ENCODE measurements around the gene NGF. TPM values are rescaled to one million over a fixed set of nuclear protein-coding genes. Genes with fewer than 3 reads are reported as not detected.
A peak's percentile ranks its signal among the peaks of the same experiment; 100 is the strongest.

NGF gene
- total RNA-seq, 2 donors from 2014 or later = 0.25 to 0.64 TPM

- intact Hi-C loops (cut with DNase I, micrococcal nuclease) = no loop called here
- no peak for DNase-seq
- no peak for ATAC-seq
Observed at GRCh38 chr1:115289940-115290339, 48.1 kb downstream of the NGF start.

DNA sequence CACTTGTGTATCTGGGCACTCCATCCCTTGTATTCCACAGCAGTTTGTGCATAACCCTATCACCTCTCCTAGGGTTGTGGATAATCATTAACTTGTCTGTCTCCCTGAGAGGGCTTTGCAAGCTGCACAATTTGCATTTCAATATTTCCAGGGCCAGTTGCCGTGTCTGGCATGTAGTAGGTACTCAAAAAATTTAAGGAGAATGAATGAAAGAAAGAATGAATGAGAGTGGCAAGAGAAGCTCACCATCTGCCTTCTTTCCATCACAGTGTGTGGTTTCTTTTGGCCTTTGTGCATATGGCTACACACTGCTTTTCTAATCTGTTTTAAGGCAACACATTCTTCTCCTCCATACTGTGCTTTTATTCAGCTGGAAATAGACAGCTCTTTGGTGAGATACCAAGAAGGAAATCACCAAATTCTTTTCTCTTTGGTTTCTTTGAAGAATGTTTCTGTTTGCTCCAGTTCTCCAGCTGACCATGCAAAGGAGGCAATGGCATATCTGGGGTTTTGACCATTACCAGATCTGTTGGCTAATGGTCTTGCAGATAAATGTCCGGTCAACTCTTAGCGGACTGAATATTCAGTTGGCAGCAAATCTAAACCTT is 49.4 kb downstream of the NGF start:
- ATAC-seq = no peak
- intact Hi-C loops (cut with DNase I, micrococcal nuclease) = no loop called here
- no peak for DNase-seq

- ATAC-seq (no peak), DNase-seq (no peak)
- intact Hi-C loops (cut with DNase I, micrococcal nuclease) = no loop called here
Observed at GRCh38 chr1:115286431-115287205, 51.4 kb downstream of the NGF start.

DNA sequence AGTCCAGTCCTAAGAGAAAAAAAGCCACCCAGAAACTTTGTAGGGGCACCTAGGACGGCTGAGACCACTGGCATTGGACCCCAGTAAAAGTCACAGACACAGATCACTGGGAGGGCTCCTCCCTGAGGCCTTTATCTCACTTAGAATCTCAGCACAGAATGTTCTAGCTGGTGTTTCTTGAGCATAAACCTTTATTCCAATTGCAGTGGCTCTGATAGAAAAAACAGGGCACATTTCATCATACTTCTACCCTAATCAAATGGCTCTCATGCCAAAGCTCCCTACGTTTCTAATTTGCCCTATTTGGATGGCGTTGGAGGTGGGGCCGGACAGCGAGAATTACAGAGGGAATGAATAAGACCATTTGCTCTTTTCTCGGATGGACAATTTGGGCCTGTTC is 53.8 kb downstream of the NGF start:
- DNase-seq (no peak), ATAC-seq (no peak)
- intact Hi-C loops (cut with DNase I, micrococcal nuclease) = no loop called here

DNA sequence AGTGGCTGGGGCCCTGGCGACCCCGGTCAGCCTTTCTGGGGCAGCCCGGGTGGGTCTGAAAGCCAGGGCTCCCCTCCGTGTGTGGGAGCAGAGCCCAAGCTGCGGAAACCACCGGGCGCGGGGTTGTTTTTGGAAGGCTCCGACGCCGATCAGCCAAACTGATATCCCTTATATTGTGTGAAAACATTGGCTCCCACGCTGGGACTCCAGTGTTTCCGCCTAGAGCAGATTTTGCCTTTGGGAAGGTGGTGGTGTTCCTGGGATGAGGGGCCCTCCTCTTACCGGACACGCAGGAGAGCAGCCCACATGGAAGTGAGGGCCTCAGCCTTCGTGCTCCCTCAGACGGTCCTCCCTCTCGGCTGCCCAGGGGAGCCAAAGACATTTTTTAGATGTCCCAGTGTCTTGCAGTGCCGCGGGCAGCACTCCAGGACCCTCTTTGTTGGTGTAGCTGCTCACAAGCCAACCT is 54.3 kb downstream of the NGF start:
- DNase-seq (no peak), ATAC-seq (no peak)
- intact Hi-C loops (cut with DNase I, micrococcal nuclease) = no loop called here

DNA sequence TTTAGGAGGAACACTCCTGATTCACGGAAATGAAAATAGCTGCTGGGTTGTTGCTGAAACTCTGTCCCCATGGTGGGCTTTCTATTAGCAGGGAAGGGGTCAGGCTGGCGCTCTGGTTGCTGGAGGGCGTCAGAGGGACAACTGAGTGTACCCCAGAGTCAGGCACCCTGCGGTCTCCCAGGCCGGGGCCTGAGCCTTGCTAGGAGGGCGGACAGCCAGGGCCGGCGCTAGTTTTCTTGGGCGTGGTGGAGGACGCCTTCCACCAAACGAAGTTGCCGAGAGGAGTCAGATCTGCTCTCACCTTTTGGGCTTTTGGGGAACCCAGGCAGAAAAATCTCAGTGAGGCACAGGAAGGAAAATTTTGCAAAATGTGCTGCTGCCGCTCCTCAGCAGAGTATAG is 54.8 kb downstream of the NGF start:
- intact Hi-C loops (cut with DNase I, micrococcal nuclease) = no loop called here
- DNase-seq = no peak

GRCh38 chr1:115282807-115283208 is 55.2 kb downstream of the NGF start:
- DNase-seq (peak; percentile 18 to 48), ATAC-seq (no peak)
- intact Hi-C loops (cut with DNase I, micrococcal nuclease) = no loop called here

More for the DNA sequence above, 54.8 kb downstream of the NGF start:
- no peak for ATAC-seq

- DNase-seq (no peak), ATAC-seq (no peak)
- intact Hi-C loops (cut with DNase I, micrococcal nuclease) = no loop called here
Observed at GRCh38 chr1:115281143-115281542, 56.9 kb downstream of the NGF start.

GRCh38 chr1:115280064-115280463 is 58.0 kb downstream of the NGF start:
- intact Hi-C loops (cut with DNase I, micrococcal nuclease) = no loop called here
- DNase-seq (no peak), ATAC-seq (no peak)

- ATAC-seq = no peak
- intact Hi-C loops (cut with DNase I, micrococcal nuclease) = no loop called here
- no peak for DNase-seq
Observed at GRCh38 chr1:115278211-115278610, 59.8 kb downstream of the NGF start.

DNA sequence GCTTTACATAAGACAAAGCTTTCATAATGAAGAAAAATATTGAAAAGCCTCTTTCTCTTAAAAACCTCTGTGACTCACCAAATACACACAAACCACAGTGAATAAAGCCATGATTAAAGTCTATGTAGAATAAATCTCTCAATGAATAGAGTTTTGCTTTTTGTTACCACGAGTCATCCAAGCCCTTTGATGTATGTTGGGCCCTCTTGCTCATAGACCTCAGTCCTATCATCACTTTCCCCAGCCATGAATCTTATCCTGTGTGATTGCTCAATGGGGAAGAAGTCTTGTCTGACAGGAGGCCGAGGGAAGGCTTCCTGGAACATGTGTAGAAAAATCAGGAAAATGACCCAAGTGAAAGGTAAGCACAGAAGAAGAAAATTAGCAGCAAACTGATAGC is 60.8 kb downstream of the NGF start:
- intact Hi-C loops (cut with DNase I, micrococcal nuclease) = no loop called here
- DNase-seq (no peak), ATAC-seq (no peak)

DNA sequence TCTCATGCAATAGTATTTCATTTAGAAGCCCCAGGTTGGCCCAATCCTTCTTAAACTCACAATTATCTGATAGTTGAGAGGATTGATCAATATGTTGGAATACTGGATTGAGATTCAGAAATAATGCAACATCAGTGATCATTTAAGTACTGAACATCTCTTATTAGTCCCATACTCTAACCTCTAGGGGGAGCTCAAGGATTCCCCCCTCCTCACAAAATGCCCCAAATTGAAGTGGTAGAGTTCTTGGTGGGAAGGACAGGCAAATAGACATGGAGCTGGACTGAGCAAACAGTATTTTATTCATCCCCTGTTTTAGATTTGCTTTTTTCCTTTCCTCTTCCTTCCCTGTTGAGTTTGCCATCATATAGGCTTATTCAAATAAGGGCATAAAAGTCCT is 62.8 kb downstream of the NGF start:
- no peak for ATAC-seq
- intact Hi-C loops (cut with DNase I, micrococcal nuclease) = no loop called here

GRCh38 chr1:115274467-115274866 is 63.6 kb downstream of the NGF start:
- ATAC-seq (no peak), DNase-seq (no peak)
- intact Hi-C loops (cut with DNase I, micrococcal nuclease) = no loop called here

More for the DNA sequence above, 62.8 kb downstream of the NGF start:
- no peak for DNase-seq

- ATAC-seq (no peak), DNase-seq (no peak)
- intact Hi-C loops (cut with DNase I, micrococcal nuclease) = no loop called here
Observed at GRCh38 chr1:115266729-115267421, 71.2 kb downstream of the NGF start.

- DNase-seq = no peak
- no peak for ATAC-seq
- intact Hi-C loops (cut with DNase I, micrococcal nuclease) = no loop called here
Observed at GRCh38 chr1:115265099-115265498, 73.0 kb downstream of the NGF start.

- DNase-seq (no peak), ATAC-seq (no peak)
- intact Hi-C loops (cut with DNase I, micrococcal nuclease) = no loop called here
Observed at GRCh38 chr1:115262886-115263285, 75.2 kb downstream of the NGF start.

GRCh38 chr1:115261496-115261895 is 76.6 kb downstream of the NGF start:
- DNase-seq (no peak), ATAC-seq (no peak)
- intact Hi-C loops (cut with DNase I, micrococcal nuclease) = no loop called here

DNA sequence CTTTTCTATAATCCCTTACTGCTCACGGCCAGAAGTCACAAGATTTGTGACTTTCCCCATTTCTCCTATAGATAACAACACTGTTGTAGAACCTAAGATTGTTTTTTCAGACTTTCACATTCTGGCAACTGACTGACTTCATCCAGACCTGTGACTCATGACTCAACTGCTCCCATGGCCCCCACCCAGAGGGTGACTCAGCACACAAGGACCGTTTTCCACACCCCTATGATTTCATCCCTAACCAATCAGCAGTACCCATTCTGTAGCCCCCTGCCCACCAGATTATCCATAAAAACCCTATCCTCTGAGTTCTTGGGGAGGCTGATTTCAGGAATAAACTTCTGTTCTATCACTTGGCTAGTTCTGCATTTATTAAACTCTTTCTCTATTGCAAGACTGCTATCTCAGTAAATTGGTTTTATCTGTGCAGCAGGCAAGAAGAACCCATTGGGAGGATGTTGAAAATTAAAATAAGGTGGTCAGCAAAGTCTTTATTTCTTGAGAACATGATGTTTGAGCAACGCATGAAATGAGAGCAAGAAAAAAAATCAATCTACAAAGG is 79.7 kb downstream of the NGF start:
- ATAC-seq (no peak), DNase-seq (no peak)
- intact Hi-C loops (cut with DNase I, micrococcal nuclease) = no loop called here

DNA sequence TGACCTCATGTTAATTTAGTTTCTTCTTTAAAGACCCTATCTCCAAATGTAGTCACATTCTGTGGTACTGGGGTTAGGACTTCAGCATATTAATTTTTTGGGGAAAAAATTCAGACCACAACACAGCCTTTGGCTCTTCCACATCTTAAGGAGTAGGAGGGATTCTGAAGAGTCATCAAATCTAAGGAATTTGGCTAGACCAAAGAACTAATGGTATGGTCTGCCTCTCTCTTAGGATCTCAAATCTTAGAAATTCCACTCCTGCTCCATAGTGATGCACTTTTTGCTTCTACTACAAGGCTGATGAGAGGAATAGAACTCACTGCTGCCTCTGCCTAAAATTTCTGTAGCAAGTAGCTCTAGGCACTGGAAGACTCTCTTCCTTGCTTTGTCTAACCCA is 80.5 kb downstream of the NGF start:
- intact Hi-C loops (cut with DNase I, micrococcal nuclease) = no loop called here
- DNase-seq = no peak
- ATAC-seq = no peak

DNA sequence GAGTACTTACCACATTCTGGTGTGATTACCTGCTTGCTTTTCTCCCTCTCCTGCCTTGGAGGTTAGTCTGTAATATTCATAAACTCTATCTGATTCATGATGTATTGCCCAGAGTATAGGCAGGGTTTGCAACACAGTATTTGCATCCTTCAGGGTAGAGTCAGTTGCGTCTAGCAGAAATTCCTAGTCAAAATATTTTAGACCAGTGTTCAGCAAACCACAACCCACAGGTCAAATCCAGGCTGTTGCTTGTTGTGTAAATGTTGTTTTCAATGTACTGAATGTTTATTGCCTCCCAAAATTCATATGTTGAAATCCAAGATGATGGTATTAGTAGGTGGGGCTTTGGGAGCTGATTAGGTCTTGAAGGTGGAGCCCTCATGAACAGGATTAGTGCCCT is 82.9 kb downstream of the NGF start:
- intact Hi-C loops (cut with DNase I, micrococcal nuclease) = no loop called here
- ATAC-seq (no peak), DNase-seq (no peak)

Data from left colon (tissue), 2 donors.